ENCODE data around the gene NMB.
"Not testable (repeated sequence)": the region's sequence is repeated elsewhere in the genome, so short reads cannot be mapped to it uniquely, and the experiment has no call there.

The NMB gene

DNA sequence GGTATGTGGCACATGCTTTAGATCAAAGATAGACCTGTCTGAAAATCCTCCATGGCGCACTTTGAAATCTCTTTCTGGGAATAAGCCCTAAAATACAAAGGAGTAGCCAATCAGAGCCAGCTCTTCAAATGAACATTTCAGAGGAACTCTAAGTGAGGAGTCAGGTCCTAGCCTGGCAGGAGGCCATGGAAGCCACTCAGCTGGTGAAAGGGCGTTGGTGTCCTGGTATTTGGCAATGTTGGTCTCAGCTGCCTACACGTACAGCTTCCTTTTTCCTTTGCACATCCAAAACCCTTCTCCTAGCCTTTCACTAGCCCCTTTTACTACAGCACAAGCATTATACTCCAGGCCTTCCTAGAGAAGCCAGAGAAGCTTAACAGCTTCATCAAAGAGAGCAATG lies 9.5 kb downstream of the NMB start:
- no peak for TF ChIP-seq SP1 (IDR thresholded peaks at IDR 0.05)
- no peak for TF ChIP-seq LEF1 (IDR thresholded peaks at IDR 0.05; ENCODE audit: borderline replicate concordance)
- no peak for TF ChIP-seq CTBP1 (IDR thresholded peaks at IDR 0.05; ENCODE audit: borderline replicate concordance)
- TF ChIP-seq BHLHE40 (IDR thresholded peaks at IDR 0.05; ENCODE audit: borderline replicate concordance) = no peak
- no peak for TF ChIP-seq PKNOX1 (IDR thresholded peaks at IDR 0.05)
- no peak for TF ChIP-seq FOXM1 (IDR thresholded peaks at IDR 0.05; ENCODE audit: borderline replicate concordance)
- ChIA-PET POLR2A (interaction anchor here (1.0 kb wide), 1 partner anchor 13 kb away, joined by 3 read pairs; no protein-coding TSS in a partner anchor), CTCF (interaction anchor here (0.6 to 1.3 kb wide), 2 partner anchors 10 to 15 kb away, joined by 3 to 4 read pairs; no protein-coding TSS in a partner anchor)
- DNase-seq (ENCODE audit: extremely low spot score) = no peak

DNA sequence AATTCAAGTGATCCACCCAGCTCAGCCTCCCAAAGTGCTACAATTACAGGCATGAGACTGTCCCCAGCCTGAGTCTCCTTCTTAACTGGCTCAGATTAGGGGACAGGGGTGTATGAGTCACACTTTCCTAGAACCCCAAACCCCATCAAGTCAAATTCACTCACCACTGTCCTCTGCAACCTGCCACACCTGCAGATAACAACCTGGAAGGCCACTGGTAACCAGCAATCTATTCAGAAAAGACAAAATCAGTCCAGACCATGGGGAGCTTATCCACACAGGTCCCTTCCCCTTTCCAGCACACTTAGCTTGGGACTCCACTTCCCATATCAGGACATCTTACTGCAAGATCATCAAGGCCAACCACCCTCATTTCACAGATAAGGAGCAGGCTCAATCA lies 10.3 kb downstream of the NMB start:
- TF ChIP-seq TARDBP (IDR thresholded peaks at IDR 0.05) = no peak
- CTCF ChIA-PET = no interaction called here
- no peak for DNase-seq (ENCODE audit: extremely low spot score)
- POLR2A ChIA-PET = no interaction called here

DNA sequence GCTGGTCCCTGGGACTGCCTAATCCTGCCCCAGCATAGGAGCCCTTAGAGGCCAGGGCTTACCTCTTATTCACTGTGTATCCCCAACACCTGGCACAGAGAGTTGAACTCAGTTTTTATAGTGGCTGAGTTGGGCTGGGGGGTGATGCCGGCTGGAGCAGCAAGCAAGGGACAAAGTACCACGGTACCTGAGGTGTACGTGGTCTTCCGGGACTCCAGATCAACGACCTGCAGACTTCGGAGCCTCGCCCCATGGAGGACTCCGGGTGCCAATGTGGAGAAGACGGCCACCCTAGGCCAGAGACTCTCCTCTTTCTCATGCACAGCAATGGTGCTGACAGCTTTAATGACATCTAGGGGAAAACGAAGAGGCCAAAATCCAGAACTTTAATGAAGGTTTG lies 12.0 kb downstream of the NMB start:
- POLR2A ChIA-PET = interaction anchor here (3.4 kb wide), 1 partner anchor 7 kb away, joined by 16 read pairs; the partner anchor contains the start of gene WDR73
- TF ChIP-seq TARDBP (IDR thresholded peaks at IDR 0.05) (no peak), FOXM1 (IDR thresholded peaks at IDR 0.05; ENCODE audit: borderline replicate concordance) (no peak), SP1 (IDR thresholded peaks at IDR 0.05) (no peak), BHLHE40 (IDR thresholded peaks at IDR 0.05; ENCODE audit: borderline replicate concordance) (no peak), HDGF (IDR thresholded peaks at IDR 0.05; ENCODE audit: borderline replicate concordance) (no peak), SUZ12 (IDR thresholded peaks at IDR 0.05) (no peak), NFRKB (IDR thresholded peaks at IDR 0.05) (no peak), ZNF384 (IDR thresholded peaks at IDR 0.05) (no peak), L3MBTL2 (conservative IDR thresholded peaks at IDR 0.05) (no peak), LEF1 (IDR thresholded peaks at IDR 0.05; ENCODE audit: borderline replicate concordance) (no peak), ARNT (IDR thresholded peaks at IDR 0.05) (no peak), ELF4 (IDR thresholded peaks at IDR 0.05) (no peak), CTBP1 (IDR thresholded peaks at IDR 0.05; ENCODE audit: borderline replicate concordance) (no peak), PKNOX1 (IDR thresholded peaks at IDR 0.05) (no peak), FOXA1 (IDR thresholded peaks at IDR 0.05) (no peak), FOXK2 (IDR thresholded peaks at IDR 0.05) (no peak)
- CTCF ChIA-PET = no interaction called here
- DNase-seq (ENCODE audit: extremely low spot score) = no peak

GRCh38 chr15:84645496-84645895 lies 12.5 kb downstream of the NMB start:
- no peak for DNase-seq (ENCODE audit: extremely low spot score)
- ChIA-PET CTCF (no interaction called here), POLR2A (interaction anchor here (3.4 kb wide), 1 partner anchor 8 kb away, joined by 16 read pairs; the partner anchor contains the start of gene WDR73)
- TF ChIP-seq SP1 (IDR thresholded peaks at IDR 0.05) (no peak), ARNT (IDR thresholded peaks at IDR 0.05) (no peak), BHLHE40 (IDR thresholded peaks at IDR 0.05; ENCODE audit: borderline replicate concordance) (no peak), NFRKB (IDR thresholded peaks at IDR 0.05) (no peak), SUZ12 (IDR thresholded peaks at IDR 0.05) (no peak), LEF1 (IDR thresholded peaks at IDR 0.05; ENCODE audit: borderline replicate concordance) (no peak), TARDBP (IDR thresholded peaks at IDR 0.05) (no peak), FOXK2 (IDR thresholded peaks at IDR 0.05) (no peak), FOXM1 (IDR thresholded peaks at IDR 0.05; ENCODE audit: borderline replicate concordance) (no peak), CTBP1 (IDR thresholded peaks at IDR 0.05; ENCODE audit: borderline replicate concordance) (no peak), L3MBTL2 (conservative IDR thresholded peaks at IDR 0.05) (no peak), HDGF (IDR thresholded peaks at IDR 0.05; ENCODE audit: borderline replicate concordance) (no peak), ELF4 (IDR thresholded peaks at IDR 0.05) (no peak), ZNF384 (IDR thresholded peaks at IDR 0.05) (no peak)

DNA sequence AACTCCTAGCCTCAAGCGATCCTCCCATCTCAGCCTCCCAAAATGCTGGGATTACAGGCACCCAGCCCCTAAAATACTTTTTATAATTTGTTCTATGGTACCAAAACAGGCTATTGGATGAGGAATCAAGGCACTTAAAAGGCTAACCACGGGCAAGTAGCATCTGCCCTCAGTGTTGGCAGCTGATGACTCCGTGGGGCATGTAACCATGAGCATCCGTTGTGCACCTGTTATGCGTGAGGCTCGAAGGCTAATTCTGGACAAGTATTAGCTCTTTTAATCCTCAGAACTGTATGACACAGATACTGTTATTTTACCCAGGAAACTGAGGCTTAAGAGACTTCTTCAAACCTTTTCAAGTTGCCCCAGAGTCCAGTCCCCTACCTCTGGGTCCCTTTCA lies 14.2 kb downstream of the NMB start:
- DNase-seq (ENCODE audit: extremely low spot score) = no peak
- no peak for TF ChIP-seq ELF4 (IDR thresholded peaks at IDR 0.05)
- no peak for TF ChIP-seq CTBP1 (IDR thresholded peaks at IDR 0.05; ENCODE audit: borderline replicate concordance)
- TF ChIP-seq ZNF384 (IDR thresholded peaks at IDR 0.05) = no peak
- no peak for TF ChIP-seq LEF1 (IDR thresholded peaks at IDR 0.05; ENCODE audit: borderline replicate concordance)
- TF ChIP-seq PKNOX1 (IDR thresholded peaks at IDR 0.05) = no peak
- TF ChIP-seq TARDBP (IDR thresholded peaks at IDR 0.05) = no peak
- TF ChIP-seq SP1 (IDR thresholded peaks at IDR 0.05) = no peak
- no peak for TF ChIP-seq SUZ12 (IDR thresholded peaks at IDR 0.05)
- no peak for TF ChIP-seq L3MBTL2 (conservative IDR thresholded peaks at IDR 0.05)
- TF ChIP-seq BHLHE40 (IDR thresholded peaks at IDR 0.05; ENCODE audit: borderline replicate concordance) = no peak
- TF ChIP-seq ARNT (IDR thresholded peaks at IDR 0.05) = no peak
- TF ChIP-seq NFRKB (IDR thresholded peaks at IDR 0.05) = no peak
- no peak for TF ChIP-seq FOXK2 (IDR thresholded peaks at IDR 0.05)
- no peak for TF ChIP-seq HDGF (IDR thresholded peaks at IDR 0.05; ENCODE audit: borderline replicate concordance)
- TF ChIP-seq FOXM1 (IDR thresholded peaks at IDR 0.05; ENCODE audit: borderline replicate concordance) = no peak
- TF ChIP-seq FOXA1 (IDR thresholded peaks at IDR 0.05) = no peak
- ChIA-PET CTCF (interaction anchor here (0.6 kb wide), 1 partner anchor 242 kb away, joined by 3 read pairs; no protein-coding TSS in a partner anchor), POLR2A (interaction anchor here (3.4 kb wide), 1 partner anchor 10 kb away, joined by 16 read pairs; the partner anchor contains the start of gene WDR73)

- POLR2A ChIA-PET = interaction anchor here (3.4 kb wide), 1 partner anchor 11 kb away, joined by 16 read pairs; the partner anchor contains the start of gene WDR73
- DNase-seq (ENCODE audit: extremely low spot score); CTCF ChIA-PET: not testable (repeated sequence)
These were observed 15.4 kb downstream of the NMB start for GRCh38 chr15:84642640-84643039.

GRCh38 chr15:84641871-84642270 lies 16.1 kb downstream of the NMB start:
- POLR2A ChIA-PET; CTCF ChIA-PET; DNase-seq (ENCODE audit: extremely low spot score): not testable (repeated sequence)

Data from HEK293T (cell line).